ENCODE measurements around the gene MAPK7.

Gene MAPK7

GRCh38 chr17:19381361-19381740 is 3.1 kb downstream of the MAPK7 start:
- no peak for DNase-seq (ENCODE audit: low read depth)

DNA sequence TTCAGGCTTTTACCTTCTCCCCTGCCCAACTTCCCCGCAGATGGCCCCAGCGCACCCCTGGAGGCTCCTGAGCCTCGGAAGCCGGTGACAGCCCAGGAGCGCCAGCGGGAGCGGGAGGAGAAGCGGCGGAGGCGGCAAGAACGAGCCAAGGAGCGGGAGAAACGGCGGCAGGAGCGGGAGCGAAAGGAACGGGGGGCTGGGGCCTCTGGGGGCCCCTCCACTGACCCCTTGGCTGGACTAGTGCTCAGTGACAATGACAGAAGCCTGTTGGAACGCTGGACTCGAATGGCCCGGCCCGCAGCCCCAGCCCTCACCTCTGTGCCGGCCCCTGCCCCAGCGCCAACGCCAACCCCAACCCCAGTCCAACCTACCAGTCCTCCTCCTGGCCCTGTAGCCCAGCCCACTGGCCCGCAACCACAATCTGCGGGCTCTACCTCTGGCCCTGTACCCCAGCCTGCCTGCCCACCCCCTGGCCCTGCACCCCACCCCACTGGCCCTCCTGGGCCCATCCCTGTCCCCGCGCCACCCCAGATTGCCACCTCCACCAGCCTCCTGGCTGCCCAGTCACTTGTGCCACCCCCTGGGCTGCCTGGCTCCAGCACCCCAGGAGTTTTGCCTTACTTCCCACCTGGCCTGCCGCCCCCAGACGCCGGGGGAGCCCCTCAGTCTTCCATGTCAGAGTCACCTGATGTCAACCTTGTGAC is 3.6 kb downstream of the MAPK7 start:
- DNase-seq (ENCODE audit: low read depth) = no peak

GRCh38 chr17:19382531-19383444 is 4.5 kb downstream of the MAPK7 start:
- no peak for DNase-seq (ENCODE audit: low read depth)

DNA sequence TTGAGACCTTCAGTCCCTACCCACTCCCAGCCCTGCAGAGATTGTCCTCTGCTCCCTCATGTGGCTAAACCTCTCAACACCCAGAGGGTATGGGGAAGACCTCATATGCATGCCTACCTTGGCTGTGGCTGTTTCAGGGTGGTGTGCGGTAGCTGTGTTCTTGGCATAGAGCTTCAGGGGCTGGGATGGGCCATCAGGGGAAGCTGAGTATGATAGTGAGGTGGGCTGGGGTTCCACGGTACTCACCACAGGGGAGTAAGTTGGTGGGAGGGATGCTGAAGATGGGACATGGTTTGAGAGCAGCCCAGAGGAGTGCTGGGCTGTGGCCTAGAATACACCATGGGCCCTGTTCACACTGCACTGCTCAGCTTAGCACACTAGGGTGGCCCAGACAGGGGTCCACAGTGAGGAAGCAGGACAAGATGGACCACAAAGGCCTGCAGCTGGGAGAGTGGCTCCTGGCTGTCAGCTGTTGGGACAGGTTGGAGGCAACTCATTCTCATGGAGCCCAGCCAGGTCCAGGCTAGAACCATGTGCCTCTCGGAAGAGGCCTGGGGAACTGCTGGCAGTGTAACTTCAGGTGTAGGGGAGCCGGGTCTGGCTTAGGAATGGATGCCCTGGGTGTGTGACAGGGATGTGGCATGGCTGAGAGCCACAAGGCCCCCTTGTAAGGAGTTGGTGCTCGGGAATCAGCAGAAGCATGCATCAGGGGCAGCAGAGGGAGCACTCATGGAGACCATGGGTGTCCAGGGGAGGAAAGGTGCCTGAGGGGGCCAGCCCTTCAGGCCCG is 5.6 kb downstream of the MAPK7 start:
- no peak for DNase-seq (ENCODE audit: low read depth)

- DNase-seq (ENCODE audit: low read depth) = no peak
Observed at GRCh38 chr17:19384723-19385391, 6.6 kb downstream of the MAPK7 start.

DNA sequence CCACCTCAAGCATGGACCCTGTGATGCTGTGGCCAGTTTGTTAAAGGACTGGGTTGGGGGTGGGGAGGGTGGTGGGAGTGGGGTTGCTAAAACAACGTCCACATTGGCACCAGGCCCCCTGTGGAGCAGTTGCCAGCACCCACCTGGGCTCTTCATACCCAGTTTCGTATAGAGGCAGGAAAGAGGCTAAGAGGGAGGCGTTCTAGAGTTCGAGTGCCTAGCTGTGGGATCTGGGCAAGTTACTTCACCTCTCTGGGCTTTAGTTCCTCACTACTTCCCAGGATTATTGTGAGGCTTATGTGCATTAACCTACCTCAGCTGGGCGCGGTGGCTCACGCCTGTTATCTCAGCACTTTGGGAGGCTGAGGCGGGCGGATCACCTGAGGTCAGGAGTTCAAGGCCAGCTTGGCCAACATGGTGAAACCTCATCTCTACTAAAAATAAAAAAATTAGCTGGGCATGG is 7.3 kb downstream of the MAPK7 start:
- DNase-seq (ENCODE audit: low read depth) = no peak

GRCh38 chr17:19386051-19386929 is 8.0 kb downstream of the MAPK7 start:
- no peak for DNase-seq (ENCODE audit: low read depth)

GRCh38 chr17:19386974-19387920 is 8.9 kb downstream of the MAPK7 start, which contains the start of gene MFAP4:
MFAP4 (minus strand) TSS chr17:19387190; CDS start chr17:19387155, 35 bp downstream.
- DNase-seq (ENCODE audit: low read depth) = no peak

- DNase-seq (ENCODE audit: low read depth) = no peak
Observed at GRCh38 chr17:19387921-19388521, 9.7 kb downstream of the MAPK7 start.

DNA sequence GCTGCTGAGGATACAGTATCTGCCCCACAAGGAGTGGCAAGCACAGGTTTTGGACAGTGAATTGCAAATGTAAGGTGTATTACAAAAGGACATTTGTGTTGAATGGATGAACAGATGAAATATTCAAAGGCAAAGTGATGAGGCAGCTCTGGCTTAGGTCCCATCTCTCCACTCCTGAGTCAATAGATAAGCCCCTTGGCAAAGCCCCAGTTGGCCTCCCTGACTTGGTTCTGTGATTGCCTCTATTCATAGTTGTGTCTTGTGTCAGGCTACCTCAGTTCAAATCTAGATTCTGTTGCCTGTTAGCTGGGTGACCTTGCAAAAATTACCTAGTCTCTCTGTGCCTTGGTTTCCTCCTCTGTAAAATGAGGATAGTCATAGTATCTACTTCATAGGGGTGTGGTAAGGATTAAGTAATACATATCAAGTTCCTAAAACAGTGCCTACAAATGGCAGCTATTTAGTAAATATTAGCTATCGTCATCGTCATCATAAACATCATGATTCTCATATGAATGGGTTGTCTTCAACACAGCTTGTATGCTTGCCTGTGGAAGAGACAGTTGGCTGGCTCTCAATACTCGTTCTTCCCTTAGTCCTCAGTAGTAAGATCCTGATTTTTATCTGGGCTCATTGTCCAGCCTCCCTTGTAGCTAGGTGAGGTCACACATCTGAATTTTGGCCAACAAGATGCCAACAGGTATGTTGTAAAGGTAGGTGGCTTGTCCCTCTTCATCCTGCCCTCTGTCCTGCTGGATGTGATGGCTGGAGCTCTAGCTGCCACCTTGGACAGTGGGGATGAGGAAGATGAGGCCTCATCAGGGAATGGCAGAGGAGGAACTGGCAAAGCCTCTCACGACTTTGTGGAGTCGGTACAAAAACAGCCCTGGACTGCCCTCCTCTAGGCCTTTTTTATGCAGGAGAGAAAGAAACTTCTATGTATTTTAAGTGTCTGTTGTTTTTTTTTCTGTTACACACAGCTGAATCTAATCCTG is 10.8 kb downstream of the MAPK7 start:
- no peak for DNase-seq (ENCODE audit: low read depth)

GRCh38 chr17:19390951-19391350 is 12.7 kb downstream of the MAPK7 start:
- DNase-seq (ENCODE audit: low read depth) = no peak

GRCh38 chr17:19391432-19391831 is 13.1 kb downstream of the MAPK7 start:
- no peak for DNase-seq (ENCODE audit: low read depth)

DNA sequence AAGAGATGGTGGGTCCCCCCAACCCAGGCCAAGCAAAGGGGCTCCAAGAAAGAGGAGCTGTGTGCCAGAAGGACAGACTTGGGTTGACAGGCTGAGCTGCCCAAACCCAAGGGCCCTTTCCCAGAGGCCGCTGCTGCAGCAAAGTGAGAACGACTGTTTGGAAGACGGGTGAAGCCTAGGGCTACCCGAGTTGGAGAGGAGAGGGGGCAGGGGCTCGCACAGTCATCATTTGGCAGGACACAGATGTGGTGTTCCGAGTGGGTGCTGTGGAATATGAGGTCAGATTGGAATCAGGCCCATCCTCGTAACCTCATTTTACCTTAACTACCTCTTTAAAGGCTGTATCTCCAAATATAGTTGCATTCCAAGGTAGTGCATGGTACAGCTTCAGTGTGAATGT is 14.0 kb downstream of the MAPK7 start:
- DNase-seq (ENCODE audit: low read depth) = no peak

DNA sequence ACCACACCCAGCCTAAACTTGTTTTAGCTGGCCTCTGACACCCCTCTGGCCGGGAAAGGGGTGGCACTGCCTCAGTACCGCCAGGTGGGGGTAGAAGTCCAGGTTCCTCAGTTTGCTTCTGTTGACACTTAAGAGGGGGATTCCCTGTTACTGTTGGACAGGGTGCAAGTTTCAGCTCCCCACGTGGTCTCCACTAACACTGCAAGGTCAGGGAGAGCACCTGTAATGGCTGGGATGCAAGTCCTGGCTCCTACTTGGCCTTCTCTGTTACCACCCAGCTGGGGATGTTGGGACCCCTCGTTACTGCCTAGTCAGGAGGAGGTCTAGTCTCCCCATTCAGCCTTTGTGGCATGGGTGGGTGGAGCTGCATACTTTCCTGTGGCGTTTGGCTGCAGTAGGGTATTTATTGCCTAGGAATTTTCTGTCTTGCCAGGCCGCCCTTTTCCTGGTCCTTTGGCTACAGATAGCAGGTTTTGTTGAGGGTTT is 19.3 kb downstream of the MAPK7 start:
- DNase-seq (ENCODE audit: low read depth) = no peak

- no peak for DNase-seq (ENCODE audit: low read depth)
Observed at GRCh38 chr17:19398301-19399181, 20.2 kb downstream of the MAPK7 start.

DNA sequence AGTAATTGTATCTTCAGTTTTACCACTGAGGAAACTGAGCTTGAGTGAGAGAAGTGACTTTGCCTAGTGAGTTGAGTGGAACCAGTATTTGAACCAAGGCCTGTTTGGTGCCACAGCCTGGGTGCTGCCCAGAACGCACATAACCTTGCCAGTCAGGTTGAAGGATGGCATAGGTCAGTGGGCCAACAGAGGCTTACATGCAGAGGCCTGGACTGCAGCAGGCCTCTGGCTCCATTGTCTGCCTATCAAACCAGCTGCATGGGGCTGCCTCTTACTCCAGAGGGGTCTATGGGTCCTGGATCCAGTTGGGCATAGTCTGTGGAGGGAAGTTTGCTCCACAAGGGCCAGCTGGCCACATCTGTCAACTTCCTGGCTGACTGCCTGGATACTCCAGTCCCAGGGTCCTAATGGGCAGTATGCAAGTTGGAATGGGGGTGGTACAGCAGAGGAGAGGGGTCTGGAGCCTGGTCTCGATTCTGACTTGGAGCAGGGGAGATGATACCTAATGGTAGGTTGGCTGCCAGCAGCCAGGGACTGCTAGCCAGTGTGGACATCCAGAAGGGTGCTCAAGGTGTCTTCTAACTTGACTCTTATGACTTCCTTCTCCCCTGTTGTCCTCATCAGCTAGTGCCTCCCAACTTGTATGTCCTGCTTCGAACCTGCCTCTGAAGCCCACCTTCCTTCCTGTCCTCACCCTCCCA is 21.6 kb downstream of the MAPK7 start:
- DNase-seq (ENCODE audit: low read depth) = no peak

Data from CMK (cell line).